Measurements from ENCODE around the gene ANKRD23.
A peak's percentile ranks its signal among the peaks of the same experiment; 100 is the strongest.

ANKRD23 gene

DNA sequence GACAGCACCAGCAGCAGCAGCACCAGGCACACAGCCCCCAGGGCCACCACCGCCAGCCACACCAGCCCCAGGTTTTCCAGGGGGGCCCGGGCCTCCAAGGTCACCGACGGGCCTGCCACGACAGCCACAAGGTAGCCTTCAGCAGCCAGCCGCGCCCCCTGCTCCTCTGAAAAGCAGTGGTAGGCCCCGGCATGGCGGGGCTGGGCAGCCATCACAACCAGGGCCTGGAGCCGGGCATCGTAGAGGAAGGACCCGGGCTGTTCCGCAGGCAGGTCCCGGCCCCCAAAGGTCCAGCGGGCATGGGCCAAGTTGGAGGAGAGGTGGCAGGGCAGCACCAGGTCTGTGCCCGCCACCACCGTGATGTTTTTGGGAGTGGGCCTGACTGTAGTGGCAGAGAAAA lies 17.3 kb upstream of the ANKRD23 start:
- DNase-seq = no peak

DNA sequence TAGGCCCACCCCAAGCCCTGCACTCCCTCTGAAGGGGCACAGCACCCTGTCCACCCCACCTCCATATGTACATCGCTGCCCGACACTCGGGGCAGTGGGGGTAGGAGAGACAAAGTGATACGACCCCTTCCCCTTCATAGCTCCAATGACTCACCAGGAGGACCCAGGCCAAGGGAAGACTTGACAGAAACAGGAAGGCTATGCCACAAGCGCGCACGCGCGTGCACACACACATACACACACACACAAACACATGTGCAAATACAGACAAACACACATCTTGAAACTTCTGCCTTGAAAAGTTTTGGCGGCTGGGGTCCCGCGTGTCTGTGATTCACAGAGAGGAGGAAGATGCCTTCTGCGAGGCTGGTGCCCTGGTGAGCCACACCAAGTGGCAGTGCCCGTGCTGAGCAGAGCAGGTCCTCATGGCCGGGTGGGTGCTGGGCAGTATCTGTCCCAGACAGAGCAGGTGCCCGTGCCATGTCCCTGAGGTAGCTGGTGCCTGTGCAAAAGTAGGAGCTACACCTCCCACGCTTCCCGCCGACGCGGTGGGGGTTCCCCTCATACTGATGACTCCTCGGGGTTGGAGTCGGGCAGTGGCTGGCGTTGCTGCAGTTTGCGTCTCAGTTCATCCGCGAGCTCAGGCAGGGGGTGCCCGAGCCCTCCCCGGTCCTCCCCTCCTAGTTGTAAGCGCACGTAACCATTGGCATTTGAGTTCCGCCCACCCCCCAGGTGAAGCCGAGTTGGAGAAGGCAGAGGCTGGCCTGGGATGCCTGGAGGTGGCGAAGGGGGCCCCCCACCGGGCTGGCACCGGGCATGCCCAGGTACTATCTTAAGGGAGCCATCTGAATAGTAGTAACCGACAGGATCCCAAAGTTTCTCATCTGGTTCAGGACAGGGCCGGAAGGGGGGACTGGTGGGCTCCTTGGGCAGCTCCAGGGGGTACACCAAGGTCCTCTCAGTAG lies 16.5 kb upstream of the ANKRD23 start:
- no peak for DNase-seq

DNA sequence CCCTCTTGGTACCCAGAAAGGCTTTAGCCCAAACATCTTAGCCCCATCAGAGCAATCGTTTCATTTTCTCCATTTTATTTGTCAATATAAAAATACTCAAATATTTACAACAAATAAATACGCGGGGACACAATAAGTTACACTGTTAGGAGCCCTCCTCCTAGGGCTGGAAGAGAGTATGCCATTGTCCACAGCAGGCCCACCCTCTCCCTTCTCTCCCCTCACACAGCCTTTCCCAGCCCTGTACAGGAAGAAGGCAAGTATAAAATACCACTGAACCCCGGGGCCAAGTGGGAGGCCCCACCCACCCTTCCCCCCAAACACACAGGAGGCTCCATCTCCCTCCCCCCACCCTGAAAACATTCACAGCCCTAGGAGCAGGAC lies 15.9 kb upstream of the ANKRD23 start:
- DNase-seq = no peak

GRCh38 chr2:96859099-96859649 lies 15.4 kb upstream of the ANKRD23 start:
- no peak for DNase-seq

- DNase-seq = peak; percentile 97
Measured at GRCh38 chr2:96857667-96858372, 14.0 kb upstream of the ANKRD23 start, which contains the start of gene ANKRD39. Gene ANKRD39 (minus strand): TSS chr2:96858016. CDS start chr2:96857987, 29 bp downstream.

DNA sequence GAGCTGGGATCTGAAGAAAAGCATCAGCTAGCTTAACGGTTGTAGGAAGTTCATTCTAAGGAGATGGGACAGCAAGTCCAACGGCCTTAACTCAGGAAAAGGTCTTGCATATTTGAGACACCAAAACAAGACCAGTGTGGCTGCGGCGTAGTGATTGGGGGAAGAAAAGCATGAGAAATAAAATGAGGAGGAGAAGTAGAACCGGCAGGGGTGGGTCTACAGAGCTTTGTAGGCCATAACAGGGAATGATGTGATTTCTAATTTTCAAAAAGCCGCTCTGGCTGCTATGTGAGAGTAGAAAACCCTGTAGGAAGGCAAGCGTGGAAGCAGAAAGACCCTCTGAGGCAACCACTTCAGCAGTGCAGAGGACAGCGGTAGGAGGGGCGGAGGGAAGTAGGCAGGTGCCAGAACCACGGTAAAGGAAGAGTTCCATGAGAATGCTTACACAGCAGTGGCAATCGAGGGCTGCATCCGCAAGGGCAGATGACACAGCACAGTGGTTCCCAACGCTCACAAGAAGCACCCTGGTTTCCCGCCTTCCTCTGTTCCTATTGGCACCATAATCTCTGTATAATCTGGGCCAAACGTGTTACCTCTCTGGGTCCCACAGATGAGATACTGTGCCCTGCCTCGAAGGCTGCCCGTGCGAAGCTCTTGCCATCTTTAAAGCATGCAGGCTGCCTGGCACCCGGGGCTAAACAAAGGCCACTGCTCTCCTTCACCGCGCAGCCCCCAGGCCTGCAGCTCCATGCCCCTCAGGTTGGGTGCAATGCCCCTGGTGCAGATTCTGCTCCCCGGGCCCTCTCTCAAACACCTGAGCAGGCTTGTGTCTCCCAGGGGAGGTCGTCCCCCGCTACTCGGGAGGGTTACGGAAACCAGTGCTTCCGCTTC lies 13.2 kb upstream of the ANKRD23 start:
- DNase-seq = no peak

GRCh38 chr2:96853321-96853720 lies 9.5 kb upstream of the ANKRD23 start:
- no peak for DNase-seq

- DNase-seq = no peak
Measured at GRCh38 chr2:96852667-96853066, 8.8 kb upstream of the ANKRD23 start.

DNA sequence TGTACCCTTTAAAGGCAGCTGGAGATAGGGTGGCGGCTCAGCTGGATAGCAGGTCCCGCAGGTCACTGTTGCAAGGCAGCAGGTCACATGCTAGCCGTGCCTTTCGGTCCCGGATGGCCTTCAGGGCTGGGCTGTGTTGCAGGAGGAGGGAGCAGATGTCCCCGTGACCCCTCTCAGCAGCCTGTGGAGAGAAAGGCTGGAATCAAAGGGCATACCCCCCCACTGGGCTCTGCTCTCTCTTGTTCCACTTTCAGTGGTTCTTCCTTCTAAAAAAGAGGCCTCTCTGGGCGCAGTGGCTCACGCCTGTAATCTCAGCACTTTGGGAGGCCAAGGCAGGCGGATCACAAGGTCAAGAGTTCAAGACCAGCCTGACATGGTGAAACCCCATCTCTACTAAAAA lies 4.4 kb upstream of the ANKRD23 start:
- no peak for DNase-seq

DNA sequence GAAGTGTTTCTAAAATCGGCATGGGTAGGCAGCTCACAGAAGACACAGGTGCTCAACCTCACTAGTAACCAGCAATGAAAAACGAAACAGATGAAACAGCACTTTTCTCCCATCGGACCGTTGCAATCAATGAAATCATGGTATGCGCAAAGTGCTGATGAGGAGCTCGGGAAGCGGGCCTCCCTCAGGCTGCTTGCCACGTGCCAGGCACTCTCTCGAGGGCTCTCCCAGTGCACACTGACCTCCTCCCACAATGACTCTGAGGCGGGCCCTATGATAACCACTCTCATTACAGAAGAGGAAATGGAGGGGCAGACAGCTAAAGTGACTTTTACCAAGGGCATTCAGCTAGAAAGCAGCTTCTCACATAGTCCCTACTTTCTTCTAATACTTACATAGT lies 3.8 kb upstream of the ANKRD23 start:
- no peak for DNase-seq

DNA sequence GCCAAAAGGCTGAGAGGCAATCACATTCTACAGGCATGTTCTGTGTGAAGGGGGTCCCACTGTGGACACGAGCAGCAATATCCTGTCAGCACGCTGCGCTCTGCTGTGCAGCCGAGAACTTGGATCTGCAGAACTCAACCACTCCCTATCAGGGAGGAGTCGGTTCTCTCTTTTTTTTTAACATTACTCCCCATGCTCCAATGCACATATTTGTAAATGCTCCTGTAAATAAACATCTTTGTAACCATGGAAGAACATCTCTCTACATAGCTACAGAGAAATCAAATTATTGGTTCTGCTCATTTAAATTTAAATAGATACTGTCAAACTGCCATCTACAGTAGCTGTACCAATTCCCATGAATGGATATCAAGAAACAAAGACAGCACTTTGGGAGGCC lies 3.0 kb upstream of the ANKRD23 start:
- no peak for DNase-seq

DNA sequence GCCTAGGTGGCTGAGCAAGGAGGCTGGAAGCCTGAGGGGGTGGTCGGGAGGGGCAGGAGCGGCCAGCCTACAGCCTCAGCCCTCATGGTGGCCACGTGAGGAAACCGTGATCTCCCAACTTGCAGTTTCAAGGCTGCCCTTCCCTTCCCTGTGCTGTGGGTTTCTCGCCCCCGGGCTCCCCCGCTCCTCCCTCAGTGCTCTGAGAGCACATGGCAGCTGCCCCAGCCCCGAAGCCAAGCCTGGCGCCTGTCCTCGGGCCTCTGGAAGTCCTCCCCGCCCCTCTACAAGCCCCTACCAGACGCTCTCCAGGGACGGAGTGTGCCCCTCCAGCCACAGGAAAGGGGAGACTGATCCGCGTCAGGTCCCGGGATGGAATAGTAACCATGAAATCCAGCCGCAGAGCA lies 586 bp upstream of the ANKRD23 start:
- DNase-seq = no peak

- DNase-seq = no peak
Measured at GRCh38 chr2:96842600-96842999, 1.2 kb downstream of the ANKRD23 start.

- DNase-seq = no peak
Measured at GRCh38 chr2:96841701-96842495, 1.9 kb downstream of the ANKRD23 start.

GRCh38 chr2:96839875-96840850 lies 3.7 kb downstream of the ANKRD23 start:
- DNase-seq = no peak

DNA sequence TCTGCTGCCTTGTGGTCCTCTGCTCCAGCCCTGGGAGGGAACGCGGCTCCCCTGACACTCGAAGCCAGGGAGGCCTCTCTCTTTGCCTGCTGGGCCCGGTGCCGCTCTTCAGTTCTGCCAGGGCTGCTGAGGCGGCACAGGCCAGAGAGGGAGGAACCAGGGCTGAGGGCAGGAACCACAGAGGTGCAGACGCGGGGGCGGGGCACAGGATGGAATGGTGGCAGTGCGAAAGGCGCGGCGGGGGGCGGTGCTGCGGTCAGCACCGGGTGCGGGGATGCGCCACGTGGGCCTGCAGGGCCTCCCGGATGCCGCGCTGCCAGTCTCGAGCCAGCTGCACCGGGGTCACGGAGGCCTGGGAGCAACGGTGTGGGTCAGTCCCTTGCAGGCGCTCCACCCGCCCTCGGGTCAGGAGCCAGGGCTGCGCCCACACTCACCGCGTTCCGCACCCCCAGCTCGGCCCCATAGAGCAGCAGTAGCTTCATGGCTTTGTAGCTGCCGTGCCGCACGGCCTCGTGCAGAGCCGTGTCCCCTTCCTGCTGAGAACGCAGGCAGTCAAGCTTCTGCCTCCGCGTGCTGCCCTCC lies 4.4 kb downstream of the ANKRD23 start:
- DNase-seq = no peak

- DNase-seq = no peak
Measured at GRCh38 chr2:96838345-96839292, 5.2 kb downstream of the ANKRD23 start.

DNA sequence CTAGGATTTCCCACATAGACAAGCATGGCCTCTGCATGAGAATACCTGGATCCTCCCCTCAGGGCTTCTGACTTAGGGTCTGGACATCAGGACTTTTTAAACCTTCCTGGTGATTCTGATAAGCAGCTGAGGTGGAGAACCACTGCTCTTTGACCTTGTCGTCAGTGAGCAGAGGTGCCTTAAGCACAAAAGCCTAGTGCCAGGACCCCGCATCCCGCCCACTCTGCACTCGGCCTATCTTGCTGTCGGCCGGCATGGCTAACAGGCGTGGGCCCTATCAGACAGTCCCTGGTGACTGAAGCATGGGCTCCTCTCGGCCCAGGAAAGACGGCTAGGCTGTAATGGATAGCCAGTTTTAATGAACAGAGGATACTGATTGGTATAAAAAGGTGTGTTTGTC lies 6.2 kb downstream of the ANKRD23 start:
- DNase-seq = no peak

GRCh38 chr2:96835830-96836229 lies 8.0 kb downstream of the ANKRD23 start:
- no peak for DNase-seq

Data from NCI-H774 (cell line).